A549 (cell line): ENCODE results near the gene KIF7.

Experiments
- CHD2 ChIP-seq: fragments of 150-350 bp; IDR thresholded peaks from 2 replicates; pipeline ENCODE4 v1.6.1; 2014; ENCODE audit warnings: low read length; ENCODE audit not compliant: partially characterized antibody
- CTCF ChIP-seq: fragments of >200 bp; sonication (Bioruptor Twin); formaldehyde crosslinking; IDR thresholded peaks from 3 replicates; pipeline ENCODE4 v1.5.1; 2016
- EHMT2 ChIP-seq: fragments of 200-600 bp; sonication (generic); IDR thresholded peaks from 2 replicates; pipeline ENCODE4 v1.6.1; 2016; ENCODE audit warnings: antibody characterized with exemption, low read depth, mild to moderate bottlenecking, moderate library complexity
- EP300 ChIP-seq, 2 experiments: fragments of >200 bp; sonication (Bioruptor Twin); formaldehyde crosslinking; IDR thresholded peaks; 2 replicates in 1 of 2; 3 replicates in 1 of 2; pipeline ENCODE4 v1.6.1; 2016 to 2017
- NPAS2 ChIP-seq: fragments of 250-450 bp; sonication (Bioruptor Pico); IDR thresholded peaks from 2 replicates; pipeline ENCODE4 v1.8.0; 2022; ENCODE audit warnings: mild to moderate bottlenecking, moderate library complexity, borderline replicate concordance
- PBX3 ChIP-seq: IDR thresholded peaks from 2 replicates; pipeline ENCODE4 v1.6.1; 2012
- POLR2A ChIP-seq: IDR thresholded peaks from 2 replicates; pipeline ENCODE4 v1.6.1; 2012; ENCODE audit warnings: mild to moderate bottlenecking, low read length
- RFX5 ChIP-seq: fragments of 450-650 bp; IDR thresholded peaks from 2 replicates; pipeline ENCODE4 v1.7.1; 2014; ENCODE audit warnings: antibody characterized with exemption, mild to moderate bottlenecking, moderate library complexity
- ZNF302 ChIP-seq: fragments of 250-450 bp; sonication (Bioruptor Pico); IDR thresholded peaks from 2 replicates; pipeline ENCODE4 v1.9.0; 2021; ENCODE audit warnings: inconsistent platforms, mild to moderate bottlenecking, moderate library complexity
- TF ChIP-seq, protein P1 (sequence below): fragments of 200-600 bp; sonication (generic); IDR thresholded peaks from 2 replicates; pipeline ENCODE4 v1.6.1; 2016; ENCODE audit warnings: antibody characterized with exemption, mild to moderate bottlenecking, moderate library complexity

GRCh38 chr15:89652131-89652530 is 3.1 kb downstream of the KIF7 start:
- TF ChIP-seq POLR2A = no peak
- no peak for TF ChIP-seq PBX3
- TF ChIP-seq, protein P1, sequence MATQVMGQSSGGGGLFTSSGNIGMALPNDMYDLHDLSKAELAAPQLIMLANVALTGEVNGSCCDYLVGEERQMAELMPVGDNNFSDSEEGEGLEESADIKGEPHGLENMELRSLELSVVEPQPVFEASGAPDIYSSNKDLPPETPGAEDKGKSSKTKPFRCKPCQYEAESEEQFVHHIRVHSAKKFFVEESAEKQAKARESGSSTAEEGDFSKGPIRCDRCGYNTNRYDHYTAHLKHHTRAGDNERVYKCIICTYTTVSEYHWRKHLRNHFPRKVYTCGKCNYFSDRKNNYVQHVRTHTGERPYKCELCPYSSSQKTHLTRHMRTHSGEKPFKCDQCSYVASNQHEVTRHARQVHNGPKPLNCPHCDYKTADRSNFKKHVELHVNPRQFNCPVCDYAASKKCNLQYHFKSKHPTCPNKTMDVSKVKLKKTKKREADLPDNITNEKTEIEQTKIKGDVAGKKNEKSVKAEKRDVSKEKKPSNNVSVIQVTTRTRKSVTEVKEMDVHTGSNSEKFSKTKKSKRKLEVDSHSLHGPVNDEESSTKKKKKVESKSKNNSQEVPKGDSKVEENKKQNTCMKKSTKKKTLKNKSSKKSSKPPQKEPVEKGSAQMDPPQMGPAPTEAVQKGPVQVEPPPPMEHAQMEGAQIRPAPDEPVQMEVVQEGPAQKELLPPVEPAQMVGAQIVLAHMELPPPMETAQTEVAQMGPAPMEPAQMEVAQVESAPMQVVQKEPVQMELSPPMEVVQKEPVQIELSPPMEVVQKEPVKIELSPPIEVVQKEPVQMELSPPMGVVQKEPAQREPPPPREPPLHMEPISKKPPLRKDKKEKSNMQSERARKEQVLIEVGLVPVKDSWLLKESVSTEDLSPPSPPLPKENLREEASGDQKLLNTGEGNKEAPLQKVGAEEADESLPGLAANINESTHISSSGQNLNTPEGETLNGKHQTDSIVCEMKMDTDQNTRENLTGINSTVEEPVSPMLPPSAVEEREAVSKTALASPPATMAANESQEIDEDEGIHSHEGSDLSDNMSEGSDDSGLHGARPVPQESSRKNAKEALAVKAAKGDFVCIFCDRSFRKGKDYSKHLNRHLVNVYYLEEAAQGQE = no peak
- no peak for TF ChIP-seq EP300 (IDR thresholded peaks at IDR 0.05)
- no peak for TF ChIP-seq EHMT2
- TF ChIP-seq CTCF = no peak
- no peak for TF ChIP-seq RFX5
- TF ChIP-seq CHD2 = no peak
- no peak for TF ChIP-seq ZNF302 (CRISPR knock-in tag)
- TF ChIP-seq NPAS2 (CRISPR knock-in tag) = no peak
